ENCODE measurements around the gene MUC4.
"Not testable (repeated sequence)": the region's sequence is repeated elsewhere in the genome, so short reads cannot be mapped to it uniquely, and the experiment has no call there.

The MUC4 gene

DNA sequence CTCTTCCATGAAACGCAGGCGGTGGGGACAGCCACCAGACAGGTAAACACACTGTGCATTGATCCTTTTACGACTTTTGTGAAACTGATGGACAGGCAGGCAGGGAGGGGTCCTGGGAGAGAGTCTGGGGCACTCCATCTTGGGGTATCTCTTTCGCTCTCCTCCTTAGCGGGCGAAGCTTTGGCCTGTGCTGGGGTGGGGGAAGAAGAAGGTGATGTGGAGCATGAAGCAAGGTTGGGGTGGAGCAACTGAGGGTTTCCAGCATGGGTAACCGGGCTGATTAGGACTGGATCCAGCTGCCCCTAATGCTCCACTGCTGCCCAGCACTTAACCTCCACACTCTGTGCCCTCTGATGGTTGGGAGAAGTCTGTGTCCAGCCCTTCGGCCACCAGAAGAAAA lies 65.4 kb downstream of the MUC4 start:
- DNase-seq (ENCODE audit: low read depth in 2 of 2, low spot score in 1 of 2): no peak

DNA sequence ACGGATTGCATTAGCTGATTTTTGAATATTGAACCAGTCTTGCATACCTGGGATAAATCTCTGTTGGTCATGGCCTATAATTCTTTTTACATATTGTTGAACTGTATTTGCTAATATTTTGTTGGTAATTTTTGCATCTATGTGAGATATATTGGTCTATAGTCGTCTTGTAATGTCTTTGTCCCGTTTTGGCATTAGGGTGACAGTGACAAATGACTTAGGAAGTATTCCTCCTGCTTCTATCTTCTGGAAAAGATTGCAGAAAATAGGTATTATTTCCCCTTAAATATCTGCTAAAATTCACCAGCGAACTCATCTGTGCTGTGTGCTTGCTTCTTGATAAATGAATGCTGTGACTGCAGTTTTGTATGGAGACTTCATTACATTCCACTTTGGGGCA lies 67.3 kb downstream of the MUC4 start:
- DNase-seq (ENCODE audit: low read depth in 2 of 2, low spot score in 1 of 2): no peak

DNA sequence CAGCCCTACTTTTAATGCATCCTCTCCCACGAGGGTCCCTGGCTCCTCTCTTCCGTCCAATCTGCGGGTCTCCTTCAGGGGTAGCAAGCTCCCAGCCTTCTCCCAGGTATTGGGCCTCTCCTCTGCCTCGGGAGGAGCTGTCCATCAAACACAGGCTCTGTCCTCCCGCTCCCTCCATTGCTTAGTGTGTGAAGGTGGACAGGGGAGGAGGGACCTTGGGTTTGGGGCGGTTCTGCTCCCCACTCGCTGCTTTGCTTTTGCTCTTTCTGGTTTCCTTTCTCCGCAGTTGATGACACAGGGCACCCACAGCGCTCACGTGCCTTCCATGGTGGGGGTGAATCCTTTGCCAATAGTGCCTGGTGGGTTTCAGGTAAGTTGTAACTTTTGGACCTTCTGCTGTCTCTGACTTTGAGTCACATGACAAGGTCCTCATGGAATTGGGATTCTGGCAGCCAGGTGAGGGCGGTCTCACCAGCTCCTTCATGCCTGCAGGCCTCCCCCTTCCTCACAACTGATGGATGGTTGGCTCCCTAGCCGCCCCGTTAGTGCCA lies 72.1 kb downstream of the MUC4 start:
- DNase-seq (ENCODE audit: low read depth in 2 of 2, low spot score in 1 of 2): no peak

DNA sequence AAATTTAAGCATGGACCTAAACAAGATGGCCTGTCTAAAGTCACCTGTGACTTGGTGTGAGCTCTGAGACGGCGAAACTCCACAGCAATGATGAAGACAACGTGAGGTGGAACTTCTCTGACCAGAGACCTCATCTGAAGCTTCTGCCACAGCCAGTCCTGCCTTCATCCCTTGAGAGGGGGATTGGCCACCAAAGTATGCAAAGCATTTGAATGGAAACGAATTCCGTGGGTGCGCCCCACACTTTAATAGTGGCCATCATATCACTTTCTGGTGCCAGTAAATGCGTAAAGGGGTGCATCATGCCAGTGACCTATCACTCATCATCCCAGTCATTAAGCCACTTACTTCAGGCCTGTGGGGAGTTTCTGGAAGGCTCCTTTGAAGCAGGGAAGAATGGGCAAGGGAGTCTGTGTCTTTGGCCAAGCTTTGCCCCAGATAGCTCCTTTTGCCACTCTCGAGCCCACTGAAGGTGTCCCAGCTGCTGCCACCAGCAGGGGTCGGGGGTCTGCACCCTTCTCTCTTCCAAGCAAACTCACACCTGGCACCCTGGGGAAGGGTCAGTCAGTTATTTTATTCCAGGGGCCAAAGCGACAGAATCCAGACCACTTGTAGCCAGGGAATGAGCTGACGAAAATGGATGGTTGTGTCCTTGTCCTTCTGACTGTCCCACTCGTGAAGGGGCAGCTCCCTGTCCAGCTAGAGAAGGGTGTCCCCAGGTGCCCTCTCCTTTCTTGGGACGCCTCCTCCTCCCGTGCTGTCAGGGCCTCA lies 73.3 kb downstream of the MUC4 start:
- no peak for DNase-seq (ENCODE audit: low read depth in 2 of 2, low spot score in 1 of 2)

- not testable (repeated sequence) for DNase-seq (ENCODE audit: low read depth in 2 of 2, low spot score in 1 of 2)
Measured at GRCh38 chr3:195737782-195738181, 73.9 kb downstream of the MUC4 start.

DNA sequence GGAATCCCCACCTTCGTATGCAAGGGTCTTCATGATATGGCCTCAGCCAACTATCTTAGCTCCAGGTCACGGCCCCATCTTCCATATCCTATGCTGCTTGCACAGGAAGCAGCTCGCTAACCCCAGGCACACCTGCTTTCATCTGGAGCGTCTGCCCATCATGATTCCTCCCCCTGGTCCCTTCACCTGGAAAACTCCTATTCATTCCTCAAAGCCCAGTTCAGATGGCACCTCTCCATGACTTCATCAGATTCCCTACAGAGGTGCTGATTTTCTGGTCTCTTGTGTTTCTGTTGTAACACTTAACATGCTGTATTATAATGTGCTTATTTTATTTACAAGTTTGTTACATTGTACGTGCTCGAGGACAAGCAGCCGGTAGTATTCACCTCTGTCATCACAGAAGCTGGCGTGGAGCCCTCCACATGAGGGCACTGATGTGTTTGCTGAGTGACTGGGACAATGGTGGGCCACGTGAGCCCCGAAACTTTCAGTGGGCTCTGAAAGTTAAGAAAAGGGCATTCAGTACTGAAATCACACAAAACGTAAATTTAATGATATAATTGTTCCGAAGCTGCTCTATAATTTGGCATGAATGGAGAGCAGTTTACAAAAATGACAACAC lies 74.8 kb downstream of the MUC4 start:
- DNase-seq (ENCODE audit: low read depth in 2 of 2, low spot score in 1 of 2): no peak

- no peak for DNase-seq (ENCODE audit: low read depth in 2 of 2, low spot score in 1 of 2)
Measured at GRCh38 chr3:195735036-195735695, 76.6 kb downstream of the MUC4 start.

- no peak for DNase-seq (ENCODE audit: low read depth in 2 of 2, low spot score in 1 of 2)
Measured at GRCh38 chr3:195732940-195733339, 78.8 kb downstream of the MUC4 start.

- DNase-seq (ENCODE audit: low read depth in 2 of 2, low spot score in 1 of 2): no peak
Measured at GRCh38 chr3:195731356-195731905, 80.3 kb downstream of the MUC4 start.

GRCh38 chr3:195729476-195730251 lies 82.1 kb downstream of the MUC4 start:
- no peak for DNase-seq (ENCODE audit: low read depth in 2 of 2, low spot score in 1 of 2)

DNA sequence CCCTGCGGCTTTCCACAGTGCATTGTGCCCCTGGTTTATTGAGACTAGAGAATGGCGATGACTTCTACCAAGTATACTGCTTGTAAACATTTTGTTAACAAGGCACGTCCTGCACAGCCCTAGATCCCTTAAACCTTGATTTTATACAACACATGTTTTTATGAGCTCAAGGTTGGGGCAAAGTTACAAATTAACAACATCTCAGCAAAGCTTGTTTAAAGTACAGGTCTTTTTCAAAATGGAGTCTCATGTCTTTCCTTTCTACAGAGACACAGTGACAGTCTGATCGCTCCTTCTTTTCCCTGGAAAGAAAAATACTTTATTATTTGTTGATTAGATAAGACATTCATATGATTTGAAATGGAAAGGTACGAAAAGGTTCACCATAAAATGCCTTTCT lies 82.9 kb downstream of the MUC4 start:
- DNase-seq (ENCODE audit: low read depth in 2 of 2, low spot score in 1 of 2): not testable (repeated sequence)

DNA sequence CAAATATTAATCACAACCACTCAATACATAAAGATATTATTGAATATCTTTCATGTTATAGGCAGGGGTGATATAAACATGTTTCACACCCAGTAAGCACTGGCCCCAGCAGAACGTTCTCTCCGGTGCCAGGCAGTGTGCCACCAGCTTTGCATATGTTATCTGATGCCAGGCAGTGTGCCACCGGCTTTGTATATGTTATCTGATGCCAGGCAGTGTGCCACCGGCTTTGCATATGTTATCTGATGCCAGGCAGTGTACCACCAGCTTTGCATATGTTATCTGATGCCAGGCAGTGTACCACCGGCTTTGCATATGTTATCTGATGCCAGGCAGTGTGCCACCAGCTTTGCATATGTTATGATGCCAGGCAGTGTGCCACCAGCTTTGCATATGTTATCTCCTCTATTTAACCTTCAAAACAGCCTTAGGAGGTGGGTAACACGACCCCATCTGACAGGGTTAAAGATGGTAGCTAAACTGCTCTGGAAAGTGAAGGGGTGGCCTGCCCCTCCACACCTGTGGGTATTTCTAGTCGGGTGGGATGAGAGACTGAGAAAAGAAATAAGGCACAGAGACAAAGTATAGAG lies 84.0 kb downstream of the MUC4 start:
- no peak for DNase-seq (ENCODE audit: low read depth in 2 of 2, low spot score in 1 of 2)

GRCh38 chr3:195725916-195726740 lies 85.6 kb downstream of the MUC4 start:
- not testable (repeated sequence) for DNase-seq (ENCODE audit: low read depth in 2 of 2, low spot score in 1 of 2)

DNA sequence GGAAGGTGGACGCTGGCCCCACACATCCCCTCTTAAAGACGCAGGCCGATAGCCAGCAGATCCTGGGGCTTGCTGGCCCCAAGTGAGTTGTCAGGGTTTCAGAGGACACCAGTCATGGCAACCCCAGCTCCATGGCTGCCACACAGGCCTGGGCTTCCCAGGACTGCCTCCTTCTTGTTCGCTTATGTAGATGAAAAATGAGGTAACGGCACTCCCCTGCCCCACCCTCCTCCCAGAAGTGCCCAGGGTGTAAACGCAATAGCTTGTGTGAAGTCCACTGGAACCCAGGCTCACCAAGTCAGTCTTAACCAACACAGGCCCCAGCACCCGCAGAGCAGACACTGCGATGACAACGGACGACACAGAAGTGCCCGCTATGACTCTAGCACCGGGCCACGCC lies 87.4 kb downstream of the MUC4 start:
- DNase-seq (ENCODE audit: low read depth in 2 of 2, low spot score in 1 of 2): not testable (repeated sequence)

DNA sequence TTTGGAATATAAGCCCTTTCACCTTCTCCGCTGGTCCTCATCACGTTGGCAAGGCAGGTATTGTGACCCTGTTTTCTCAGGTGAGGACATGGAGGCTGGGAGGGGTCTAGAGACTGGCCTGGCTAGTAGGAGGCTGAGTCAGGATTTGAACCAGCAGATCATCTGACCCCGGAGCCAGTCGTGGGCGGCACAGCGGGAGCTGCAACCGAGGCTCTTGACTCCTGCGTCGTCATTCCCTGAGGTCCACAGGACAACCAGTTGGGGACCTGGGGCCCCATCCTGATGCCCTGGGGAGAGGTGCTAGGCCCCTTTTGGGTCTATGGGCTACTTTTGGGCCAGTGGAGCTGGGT lies 88.8 kb downstream of the MUC4 start:
- DNase-seq (ENCODE audit: low read depth in 2 of 2, low spot score in 1 of 2): not testable (repeated sequence)

DNA sequence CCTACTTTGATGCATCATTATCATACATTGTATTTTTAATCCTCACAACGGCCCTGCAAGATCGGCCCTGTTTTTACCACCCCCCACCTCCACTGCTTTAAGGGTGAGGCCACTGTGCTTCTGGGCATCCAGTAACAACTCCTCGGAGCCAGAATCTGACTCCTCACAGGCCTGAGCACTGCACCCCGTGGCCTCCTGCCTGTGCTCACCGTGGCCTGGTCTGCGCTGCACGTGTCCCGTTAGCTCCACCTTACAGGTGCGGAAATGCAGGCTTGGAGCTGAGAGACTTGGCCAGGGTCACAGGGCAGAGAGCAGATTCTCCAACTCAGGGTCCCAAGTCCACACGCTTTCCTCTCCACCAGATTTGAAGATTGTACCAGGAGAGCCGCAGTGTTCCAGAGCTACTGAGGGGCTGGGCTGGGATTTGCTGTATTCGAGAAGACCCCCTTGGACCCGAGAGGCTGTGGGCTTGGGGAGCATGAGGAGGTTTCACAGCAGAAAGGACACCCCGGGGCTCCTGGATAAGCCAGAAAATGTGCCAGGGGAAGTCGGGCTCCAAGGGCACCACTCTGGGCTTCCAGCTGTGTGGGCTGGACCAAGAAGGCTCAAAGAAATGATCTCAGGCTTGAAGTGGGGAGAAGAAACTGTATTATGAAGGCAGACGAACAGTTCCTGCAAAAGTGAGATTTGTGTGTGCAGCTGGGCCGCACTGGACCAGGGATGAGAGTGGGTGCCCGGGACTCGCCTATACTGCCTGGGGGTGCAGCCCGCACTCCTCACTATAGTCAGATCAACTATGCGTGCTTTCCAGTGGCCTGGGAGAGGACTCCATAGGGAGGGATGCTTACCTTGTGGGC lies 89.4 kb downstream of the MUC4 start:
- DNase-seq (ENCODE audit: low read depth in 2 of 2, low spot score in 1 of 2): not testable (repeated sequence)

DNA sequence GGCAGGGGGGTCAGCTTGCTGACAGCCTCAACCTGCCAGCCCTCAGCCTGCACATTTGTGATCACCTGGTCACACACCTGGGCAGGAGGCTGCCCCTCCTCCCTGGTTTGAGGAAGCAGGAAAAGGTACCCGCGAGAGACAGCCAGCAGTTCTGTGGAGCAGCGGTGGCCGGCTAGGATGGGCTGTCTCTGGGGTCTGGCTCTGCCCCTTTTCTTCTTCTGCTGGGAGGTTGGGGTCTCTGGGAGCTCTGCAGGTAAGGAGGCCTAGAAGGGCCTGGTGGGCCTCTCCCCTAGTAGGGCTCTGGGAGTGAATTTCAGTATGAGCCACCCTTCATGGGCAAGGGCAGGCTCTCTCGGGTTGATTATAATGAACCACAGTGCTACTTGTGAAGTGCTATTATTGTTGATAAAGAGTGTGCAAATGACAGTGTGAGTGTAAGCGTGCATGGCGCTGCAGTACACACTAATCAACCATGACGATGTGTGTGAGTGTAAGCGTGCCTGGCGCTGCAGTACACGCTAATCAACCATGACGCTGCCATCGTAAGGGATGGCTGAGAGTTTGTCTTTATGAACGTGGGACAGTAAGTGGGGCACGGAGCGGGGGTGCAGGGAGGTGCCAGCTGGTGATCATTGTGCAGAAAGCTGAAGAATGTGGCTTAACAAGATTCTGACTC lies 90.8 kb downstream of the MUC4 start, which contains the start of gene MUC20:
MUC20 (plus strand) TSS at position 148 of the 676 bp plus-strand sequence; CDS start at position 178, 30 bp downstream.
- DNase-seq (ENCODE audit: low read depth in 2 of 2, low spot score in 1 of 2): not testable (repeated sequence)

Data from stimulated activated CD8-positive, alpha-beta memory T cell treated with anti-CD3 and anti-CD28 coated beads, Interleukin-4, amount 100 ng/mL, for 4 hours (primary cell).